Stimulated activated CD8-positive, alpha-beta memory T cell treated with anti-CD3 and anti-CD28 coated beads, Interleukin-12 subunit alpha, Interleukin-12 subunit beta, amount 100 ng/mL, for 24 hours (primary cell): ENCODE measurements around the gene CACNA1A.
A peak's percentile ranks its signal among the peaks of the same experiment; 100 is the strongest.

Experiments
- DNase-seq: peaks from one replicate; pipeline ENCODE4 v3.0.0-alpha.2; 2020; ENCODE audit errors: extremely low read depth

Gene CACNA1A

DNA sequence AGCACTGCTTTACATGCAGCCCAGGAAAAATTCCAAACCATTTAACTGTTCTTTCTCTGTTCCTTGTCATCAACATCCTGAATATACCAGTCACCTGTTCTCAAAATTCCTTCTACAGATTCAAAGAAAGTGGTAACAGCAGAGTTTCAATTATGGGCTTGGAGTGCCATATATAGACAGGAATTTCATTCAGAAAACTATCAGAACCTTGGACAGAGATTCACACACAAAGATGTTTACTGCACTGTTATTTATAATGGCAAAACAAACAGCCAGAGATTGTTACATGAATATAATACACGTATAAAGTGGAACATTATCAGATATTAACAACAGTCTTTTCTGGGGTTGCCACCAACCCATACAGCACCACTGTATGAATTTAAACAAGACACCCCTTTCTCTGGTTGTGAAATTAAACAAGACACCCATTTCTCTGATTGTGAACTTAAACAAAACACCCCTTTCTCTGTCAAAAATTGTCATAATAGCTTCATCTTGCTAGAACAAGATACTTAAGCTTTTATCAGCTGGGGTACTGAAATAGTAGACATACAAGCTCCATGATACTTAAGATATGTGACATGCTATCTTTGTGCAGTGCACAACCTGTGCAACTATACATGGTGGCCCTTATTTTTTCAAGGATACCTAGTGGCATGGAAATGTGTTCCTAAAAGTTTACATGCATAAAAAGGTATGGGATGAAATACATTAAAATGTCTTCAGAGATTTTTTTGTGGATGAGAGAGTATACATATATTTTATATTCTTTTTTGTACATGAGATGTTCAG is 12.6 kb downstream of the CACNA1A start:
- no peak for DNase-seq

DNA sequence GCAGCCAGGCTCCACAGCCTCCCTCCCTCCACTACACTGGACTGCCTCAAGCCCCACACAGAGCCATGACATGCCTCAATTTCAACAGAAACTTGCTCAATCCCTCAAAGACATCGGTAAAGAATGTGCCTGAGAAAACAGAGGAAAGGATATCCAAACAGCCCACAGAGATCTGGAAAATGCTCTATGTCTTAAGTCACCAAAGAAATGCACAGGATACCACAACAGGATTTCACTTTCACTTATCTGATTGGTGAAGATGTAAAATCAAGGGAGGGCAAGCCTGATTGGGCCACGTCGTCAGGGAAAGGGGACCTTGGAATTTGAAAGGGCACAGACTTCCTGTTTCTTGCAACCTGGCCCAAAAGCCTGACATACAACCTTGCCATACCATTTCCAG is 14.2 kb downstream of the CACNA1A start:
- DNase-seq = no peak

DNA sequence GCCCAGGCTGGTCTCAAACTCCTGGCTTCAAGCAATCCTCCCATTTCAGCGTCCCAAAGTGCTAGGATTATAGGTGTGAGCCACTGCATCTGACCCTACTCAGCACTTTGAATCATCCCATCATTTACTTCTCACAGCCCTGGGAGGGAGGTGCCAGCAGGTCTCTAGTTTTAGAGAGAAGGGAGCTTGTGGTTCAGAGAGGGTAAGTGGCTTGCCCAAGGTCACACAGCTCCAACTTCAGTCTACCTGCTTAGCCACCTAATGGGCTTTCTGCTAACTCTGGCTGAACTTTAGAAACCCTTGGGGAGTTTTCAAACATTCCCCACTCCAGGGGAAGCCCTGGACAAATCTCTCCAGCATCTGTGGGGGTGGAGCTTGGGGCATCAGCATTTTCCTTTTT is 18.3 kb downstream of the CACNA1A start:
- DNase-seq = no peak

DNA sequence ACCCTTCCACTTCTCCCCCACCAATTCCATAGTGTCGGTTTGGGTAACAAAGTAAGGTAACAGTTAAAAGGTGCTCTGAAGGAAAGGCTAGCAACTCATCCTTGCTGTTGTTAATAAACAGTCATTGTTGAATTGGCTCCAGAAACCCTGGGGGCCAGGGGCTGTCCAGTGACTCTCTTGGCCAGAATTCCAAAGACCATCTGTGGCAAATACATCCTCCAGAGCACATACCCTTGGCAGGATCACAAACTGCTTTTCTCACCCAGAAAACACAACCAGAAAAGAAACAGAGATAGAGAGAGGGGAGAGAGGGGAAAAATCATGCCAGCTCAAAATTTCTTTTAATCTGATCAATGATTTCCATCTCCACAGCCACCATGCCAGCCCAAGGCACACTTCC is 22.1 kb downstream of the CACNA1A start:
- DNase-seq = no peak

DNA sequence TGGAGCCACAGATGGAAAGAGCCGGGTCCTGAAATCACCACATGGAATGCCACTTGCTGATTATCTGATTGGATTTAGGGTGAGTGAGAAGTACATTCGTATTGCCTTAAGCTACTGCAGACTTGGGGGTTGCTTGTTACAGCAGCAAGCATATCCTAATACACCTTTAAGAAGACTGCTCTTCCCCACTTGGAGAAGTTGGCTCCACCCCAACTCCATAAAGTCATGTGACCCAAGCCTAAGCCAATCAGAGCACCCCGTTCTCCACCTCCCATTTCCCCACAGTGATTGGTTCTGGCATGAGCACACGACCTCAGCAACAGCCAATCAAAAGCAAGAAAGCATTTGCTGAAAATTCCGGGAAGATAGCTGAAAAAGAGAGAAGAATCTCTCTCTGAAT is 23.1 kb downstream of the CACNA1A start:
- no peak for DNase-seq

DNA sequence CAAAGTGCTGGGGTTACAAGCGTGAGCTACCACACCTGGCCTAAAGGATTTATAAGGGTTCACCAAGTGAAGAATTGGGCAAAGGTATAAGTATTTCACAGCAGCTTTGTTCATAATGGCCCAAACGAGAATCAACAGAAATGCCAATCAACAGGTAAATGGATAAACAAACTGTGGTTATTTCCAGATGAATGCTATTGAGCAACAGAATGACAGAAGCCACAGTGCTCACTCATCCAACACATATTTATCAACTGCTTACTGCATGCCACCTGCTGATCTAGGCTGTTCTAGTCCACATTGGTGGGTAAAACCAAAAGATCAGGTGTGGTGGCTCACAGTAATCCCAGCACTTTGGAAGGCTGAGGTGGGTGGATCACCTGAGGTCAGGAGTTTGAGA is 27.7 kb downstream of the CACNA1A start:
- DNase-seq = no peak

DNA sequence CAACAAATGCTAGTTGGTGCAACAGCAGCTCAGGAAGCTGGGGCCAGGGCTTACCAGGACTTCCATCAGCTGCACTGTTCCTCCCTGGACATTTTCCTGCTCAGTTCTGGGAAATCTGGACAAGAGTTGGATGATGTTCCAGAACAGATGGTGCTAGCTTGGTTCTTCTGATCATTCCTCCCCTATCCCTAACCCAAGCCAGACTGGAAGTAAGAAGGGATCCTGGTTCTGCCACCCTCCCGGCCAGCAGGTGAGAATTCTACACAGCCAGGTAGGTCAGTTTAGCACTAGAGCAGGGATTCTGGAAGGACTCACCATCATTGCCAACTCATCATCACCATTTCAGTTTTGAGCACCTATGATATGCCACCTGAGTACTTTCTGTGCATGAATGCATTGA is 30.2 kb downstream of the CACNA1A start:
- DNase-seq = no peak

DNA sequence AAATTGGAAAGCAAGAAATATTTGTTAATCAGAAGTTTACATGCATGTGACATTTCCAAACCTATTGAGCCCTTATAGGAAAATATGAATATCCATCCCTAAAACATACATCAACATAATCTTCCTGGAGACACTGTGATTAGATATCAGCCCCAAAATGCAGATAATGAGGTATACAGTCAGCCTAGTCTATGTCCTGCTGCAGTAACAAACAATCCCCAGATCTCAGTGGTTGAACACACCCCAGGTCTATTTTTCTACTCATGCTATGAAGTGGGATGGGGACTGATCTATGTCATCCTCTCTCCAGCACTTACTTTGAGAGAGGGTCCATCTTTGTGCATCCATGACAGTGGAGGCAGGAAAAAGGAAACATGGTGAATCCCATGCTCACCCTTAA is 31.2 kb downstream of the CACNA1A start:
- no peak for DNase-seq

DNA sequence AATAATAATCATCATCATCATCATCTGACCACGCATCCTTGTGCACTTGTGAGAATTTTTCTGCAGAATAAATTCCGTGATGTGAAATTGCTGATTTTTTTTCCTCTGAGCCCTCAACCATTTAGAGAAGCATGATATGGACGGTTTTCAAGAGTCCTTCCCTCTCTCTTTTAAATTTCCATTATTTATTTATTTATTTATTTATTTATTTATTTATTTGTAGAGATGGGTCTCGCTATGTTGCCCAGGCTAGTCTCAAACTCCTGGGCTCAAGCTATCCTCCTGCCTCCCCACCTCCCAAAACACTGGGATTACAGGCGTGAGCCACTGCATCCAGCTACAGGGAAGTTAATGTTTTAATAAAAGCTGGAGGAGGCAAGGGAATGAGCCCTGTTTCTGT is 39.6 kb downstream of the CACNA1A start:
- DNase-seq = no peak

DNA sequence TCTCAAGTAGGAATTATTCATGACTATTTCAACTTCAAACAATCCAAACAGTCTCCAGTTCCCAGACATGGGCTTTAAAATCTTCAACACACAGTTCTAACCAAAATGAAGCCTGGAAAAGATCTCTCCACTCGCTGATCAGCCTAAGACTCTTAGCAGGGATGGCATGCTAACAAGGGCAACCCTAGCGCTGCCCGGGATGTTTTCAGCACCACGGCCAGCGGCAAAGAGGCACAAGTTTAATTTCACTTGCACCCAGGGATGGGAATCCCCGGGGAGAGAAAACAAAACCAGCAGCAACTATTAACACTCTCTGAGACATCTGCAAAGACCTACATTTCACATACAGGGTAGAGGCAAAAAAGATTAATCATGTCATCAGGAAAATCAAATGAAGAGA is 43.0 kb downstream of the CACNA1A start:
- DNase-seq = no peak

DNA sequence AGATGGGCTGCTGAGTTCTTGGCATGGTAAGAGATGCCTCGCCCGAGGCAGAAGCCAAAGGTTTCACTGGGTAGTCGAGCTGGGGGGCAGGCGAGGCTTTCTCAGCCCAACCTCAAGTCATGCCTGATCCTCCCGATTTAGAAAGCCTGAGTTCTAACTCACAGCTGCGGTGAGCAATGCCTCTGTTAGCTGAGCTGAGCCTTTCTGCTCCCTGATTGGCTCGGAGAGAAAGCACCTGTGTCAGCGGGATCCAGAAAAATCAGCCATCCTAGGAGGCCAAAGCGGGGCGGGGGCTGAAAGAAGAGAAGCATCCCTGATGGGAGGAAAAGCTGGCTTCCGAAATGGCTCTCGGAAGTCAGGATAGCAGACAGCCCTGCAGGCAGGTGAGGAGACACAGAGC is 44.7 kb downstream of the CACNA1A start:
- DNase-seq = no peak

DNA sequence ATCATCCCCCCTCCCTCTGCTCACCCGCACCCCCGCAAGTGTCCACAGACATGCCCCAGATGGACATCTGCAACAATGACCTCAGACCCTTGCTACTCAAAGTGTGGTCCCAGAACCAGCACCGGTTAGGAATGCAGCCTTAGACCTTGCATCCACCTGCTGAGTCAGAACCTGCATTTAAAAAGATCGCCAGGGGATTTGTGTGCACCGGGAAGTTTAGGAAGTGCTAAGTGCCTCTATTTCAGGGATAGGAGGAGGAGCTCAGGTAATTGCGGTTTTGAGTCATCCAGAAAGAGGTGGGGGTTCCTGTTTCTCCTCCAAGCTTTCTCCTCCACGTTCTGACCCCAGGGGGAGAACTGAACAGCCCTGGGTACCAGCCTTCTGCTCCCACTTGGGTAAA is 46.2 kb downstream of the CACNA1A start:
- no peak for DNase-seq

DNA sequence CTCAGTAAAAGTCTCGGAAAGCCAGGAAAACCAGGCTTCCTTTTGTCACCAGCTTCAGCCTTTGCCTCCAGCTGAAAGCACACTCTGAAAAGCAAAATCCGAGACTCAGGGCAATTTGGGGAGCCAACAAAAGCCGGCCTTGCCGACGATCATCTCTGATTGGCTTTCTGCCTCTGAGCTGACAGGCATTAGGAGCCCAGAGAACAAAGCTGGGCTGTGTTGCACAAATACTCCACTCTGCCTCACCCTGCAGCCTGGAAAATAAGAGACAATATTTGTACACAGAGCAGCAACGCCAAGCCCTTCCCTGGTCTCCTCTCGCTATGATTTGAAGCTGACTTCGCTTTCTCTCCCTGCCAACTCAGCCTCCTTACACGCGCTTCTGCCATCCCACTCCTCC is 46.9 kb downstream of the CACNA1A start:
- no peak for DNase-seq

DNA sequence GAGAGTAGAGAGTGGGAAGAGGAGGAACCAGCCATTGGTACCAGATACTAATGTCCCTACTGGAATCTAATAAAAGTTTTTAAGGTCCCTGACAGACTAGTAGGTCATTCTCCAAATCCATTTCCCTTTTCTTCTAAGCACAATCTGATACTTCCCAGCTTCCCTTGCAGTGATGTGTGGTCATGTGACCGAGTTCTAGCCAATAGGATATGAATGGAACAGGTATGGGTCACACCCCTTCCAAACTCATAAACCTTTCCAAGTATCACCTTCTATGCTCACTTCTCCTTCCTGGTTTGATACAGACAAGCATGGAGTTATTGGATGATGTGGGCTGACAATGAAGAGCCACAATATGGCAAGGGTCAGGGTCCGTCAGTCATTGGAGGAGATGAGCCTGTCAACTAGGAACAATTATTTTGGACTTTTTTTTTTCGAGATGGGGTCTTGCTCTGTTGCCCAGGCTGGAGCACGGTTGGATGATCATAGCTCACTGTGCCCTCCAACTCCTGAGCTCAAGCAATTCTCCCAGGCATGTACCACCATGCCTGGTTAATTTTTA is 54.8 kb downstream of the CACNA1A start:
- no peak for DNase-seq

DNA sequence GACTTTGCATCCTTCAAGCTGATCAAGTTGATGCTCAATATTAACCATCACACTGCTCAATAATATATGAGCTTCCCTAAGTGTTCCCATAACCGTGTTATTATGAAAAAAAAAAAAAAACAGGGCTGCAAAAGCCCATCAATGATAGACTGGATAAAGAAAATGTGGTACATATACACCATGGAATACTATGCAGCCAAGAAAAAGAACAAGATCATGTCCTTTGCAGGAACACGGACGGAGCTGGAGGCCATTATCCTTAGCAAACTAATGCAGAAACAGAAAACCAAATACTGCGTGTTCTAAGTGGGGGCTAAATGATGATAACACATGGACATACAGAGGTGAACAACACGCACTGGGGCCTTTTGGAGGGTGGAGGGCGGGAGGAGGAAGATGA is 58.3 kb downstream of the CACNA1A start:
- no peak for DNase-seq

DNA sequence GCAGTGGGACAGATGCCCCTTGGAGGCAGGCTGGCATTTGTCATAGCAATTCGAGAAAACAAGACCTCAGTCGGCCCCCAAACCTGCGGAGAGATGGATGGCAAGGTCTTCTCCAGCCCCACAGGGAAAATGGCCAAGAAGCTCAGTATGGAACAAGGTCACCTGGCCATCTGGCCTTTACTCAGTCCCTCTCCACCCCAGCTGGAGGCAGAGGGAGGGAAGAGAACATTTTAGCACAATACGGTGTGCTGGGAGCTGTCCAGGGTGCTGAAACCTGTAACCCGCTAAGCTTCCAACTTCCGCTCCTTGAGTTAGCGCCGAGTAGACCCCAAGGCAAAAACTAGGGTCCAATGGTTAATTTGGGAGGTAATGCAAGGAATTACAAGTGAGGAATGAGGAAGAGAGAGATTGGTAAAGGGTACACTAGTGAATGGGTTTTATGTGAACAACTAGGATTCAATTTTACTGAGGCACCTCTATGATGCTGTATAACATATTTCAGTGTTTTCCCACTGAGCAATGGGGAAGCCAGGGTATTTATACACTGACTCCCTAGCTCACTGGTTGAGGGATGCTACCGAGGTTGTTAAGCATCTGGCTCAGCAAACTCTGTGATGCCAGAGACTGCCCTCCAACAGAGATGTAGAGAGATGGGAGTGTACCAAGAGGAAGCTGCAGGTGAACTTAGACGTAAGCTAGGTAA is 64.3 kb downstream of the CACNA1A start:
- no peak for DNase-seq

DNA sequence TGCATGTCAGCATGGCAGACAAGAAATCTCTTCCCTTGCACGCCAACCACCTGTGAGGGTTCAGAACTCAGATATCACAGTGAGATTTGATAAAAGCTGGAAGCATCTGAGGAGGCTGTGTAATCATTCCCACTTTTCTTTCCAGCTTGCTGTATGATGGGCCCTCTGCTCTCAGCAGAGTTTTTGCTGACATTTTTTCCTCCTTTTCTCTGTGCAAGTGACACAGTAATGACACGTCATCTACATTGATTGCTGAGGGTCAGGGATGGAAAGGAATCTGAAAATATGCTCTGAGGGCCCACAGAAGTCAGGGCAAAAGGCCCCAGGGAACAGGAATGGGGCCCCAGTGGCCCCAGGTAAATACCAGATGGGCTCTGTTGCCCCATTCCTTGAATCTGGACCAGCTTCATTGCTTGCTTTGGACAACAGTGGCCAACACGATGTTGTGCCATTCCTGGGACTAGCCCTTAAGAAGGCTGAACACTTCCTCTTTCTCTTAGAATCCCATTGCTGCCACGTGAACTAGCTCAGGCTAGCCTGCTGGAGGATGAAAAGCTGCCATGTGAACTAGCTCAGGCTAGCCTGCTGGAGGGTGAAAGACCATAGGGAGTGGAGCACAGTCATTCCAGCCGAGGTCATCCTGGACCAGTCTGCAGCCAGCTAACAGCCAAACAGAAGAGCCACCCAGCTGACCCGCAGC is 68.2 kb downstream of the CACNA1A start:
- no peak for DNase-seq

DNA sequence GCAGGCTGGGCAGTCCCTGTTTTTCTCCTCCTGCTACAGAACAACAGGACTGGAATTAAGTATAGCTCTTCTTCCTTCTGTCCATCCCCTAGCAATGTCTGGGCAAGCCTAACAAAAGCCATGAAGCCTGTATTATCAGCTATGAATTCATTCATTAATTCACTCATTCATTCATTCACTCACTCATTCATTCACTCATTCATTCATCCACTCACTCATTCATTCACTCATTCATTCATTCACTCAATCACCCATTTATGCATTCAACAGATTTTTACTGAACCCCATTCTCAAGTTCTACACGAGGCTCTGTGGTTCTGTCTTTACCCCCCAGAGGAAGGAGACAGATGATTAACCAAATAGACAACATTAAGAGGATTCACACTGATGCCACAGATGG is 69.9 kb downstream of the CACNA1A start:
- DNase-seq = no peak

DNA sequence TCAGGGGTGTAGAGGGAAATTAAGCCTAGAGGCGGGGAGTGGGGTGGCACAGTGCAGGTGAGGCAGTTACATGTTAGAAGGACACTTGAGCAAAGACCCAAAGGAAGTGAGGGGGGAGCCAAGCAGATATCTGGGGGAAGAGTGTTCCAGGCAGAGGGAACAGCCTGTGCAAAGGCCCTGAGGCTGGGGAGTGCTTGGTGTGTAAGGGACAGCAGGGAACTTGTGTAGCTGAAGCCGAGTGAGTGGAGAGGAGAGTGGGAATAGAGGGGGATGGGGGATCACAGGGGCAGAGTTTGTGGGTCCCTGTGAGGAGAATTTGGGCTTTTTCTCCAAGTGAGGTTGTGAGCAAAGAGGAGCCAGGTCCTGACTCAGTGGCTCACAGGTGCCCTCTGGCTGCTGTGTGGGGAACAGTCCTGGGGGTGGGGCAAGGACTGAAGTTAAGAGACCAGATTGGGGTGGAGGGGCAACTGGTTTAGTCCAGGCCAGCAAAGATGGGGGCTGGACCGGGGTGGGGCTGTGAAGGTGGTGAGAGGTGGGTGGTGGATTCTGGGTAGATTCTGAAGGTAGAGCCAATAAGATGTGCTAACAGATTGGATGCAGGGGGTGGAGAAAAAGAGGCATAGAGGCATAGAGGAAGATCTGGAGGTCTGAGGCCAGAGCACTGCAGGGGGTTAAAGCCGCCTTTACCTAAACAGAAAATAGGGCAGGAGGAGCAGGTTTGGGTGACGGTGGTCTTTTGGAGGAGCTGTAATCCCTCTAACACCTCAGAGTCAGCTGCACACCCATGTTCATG is 75.3 kb downstream of the CACNA1A start:
- DNase-seq = peak; percentile 3

DNA sequence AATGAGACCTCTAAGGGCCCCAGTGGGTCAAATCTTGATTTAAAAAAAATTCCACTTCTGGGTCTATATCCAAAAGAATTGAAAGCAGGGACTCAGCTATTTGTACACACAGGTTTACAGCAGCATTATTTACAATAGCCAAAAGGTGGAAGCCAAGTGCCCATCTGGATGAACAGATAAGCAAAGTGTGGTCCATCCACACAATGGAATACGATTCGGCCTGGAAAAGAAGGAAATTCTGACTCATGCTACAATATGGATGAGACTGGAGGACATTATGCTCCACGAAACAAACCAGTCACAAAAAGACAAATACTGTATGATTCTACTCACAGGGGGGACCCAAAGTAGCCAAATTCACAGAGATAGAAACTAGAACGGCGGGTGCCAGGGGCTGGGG is 76.7 kb downstream of the CACNA1A start:
- DNase-seq = no peak

DNA sequence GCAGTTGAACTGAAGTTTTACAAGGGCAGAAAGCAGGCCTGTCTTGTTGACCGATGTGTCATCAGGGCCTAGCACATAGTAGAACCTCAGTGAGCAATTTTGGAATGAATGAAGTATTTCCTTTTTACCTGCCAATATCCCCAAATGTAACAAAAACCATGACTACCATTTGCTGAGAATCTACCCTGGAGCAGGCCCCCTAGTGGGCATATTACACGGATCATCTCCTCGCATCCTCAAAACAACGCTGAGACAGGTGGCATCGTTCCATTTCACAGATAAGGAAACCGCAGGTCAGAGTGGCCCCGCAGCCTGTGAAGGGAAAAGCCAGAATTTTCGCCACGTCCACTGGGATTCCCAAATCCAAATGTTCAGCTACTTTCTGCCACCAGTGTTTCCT is 77.9 kb downstream of the CACNA1A start:
- no peak for DNase-seq
